GM23248 (cell line): ENCODE results near the gene KCNMB3. TPM values are rescaled to one million over a fixed set of nuclear protein-coding genes. Genes with fewer than 3 reads are reported as not detected.
A peak's percentile ranks its signal among the peaks of the same experiment; 100 is the strongest.

ENCODE experiments used
- DNase-seq: peaks from one replicate; pipeline ENCODE4 v3.0.0-alpha.2; 2015
- H2AFZ ChIP-seq: fragments of 200-600 bp; sonication (generic); 2 replicates; pipeline ENCODE4 v1.6.1; 2016; ENCODE audit warnings: antibody characterized with exemption
- H3F3A ChIP-seq: fragments of 200-600 bp; sonication (generic); 2 replicates; pipeline ENCODE4 v1.6.1; 2016; ENCODE audit warnings: mild to moderate bottlenecking, antibody characterized with exemption, mixed run types; ENCODE audit not compliant: insufficient read depth
- H3K27ac ChIP-seq: fragments of 200-600 bp; sonication (generic); 2 replicates; pipeline ENCODE4 v1.5.1; 2016; ENCODE audit warnings: mild to moderate bottlenecking
- H3K27me3 ChIP-seq: fragments of 200-600 bp; sonication (generic); replicated peaks from 2 replicates; pipeline ENCODE4 v1.6.1; 2016; ENCODE audit warnings: mild to moderate bottlenecking; ENCODE audit not compliant: insufficient read depth
- H3K36me3 ChIP-seq: fragments of 200-600 bp; sonication (generic); 2 replicates; pipeline ENCODE4 v1.6.1; 2016; ENCODE audit warnings: low read depth, mild to moderate bottlenecking
- H3K4me1 ChIP-seq: fragments of 200-600 bp; sonication (generic); 2 replicates; pipeline ENCODE4 v1.6.1; 2016; ENCODE audit warnings: mild to moderate bottlenecking; ENCODE audit not compliant: insufficient read depth
- H3K4me2 ChIP-seq: fragments of 200-600 bp; sonication (generic); one replicate; pipeline ENCODE4 v1.6.1; 2016; ENCODE audit warnings: mild to moderate bottlenecking; ENCODE audit not compliant: unreplicated experiment
- H3K4me3 ChIP-seq: fragments of 200-600 bp; sonication (generic); 2 replicates; pipeline ENCODE4 v1.5.1; 2016; ENCODE audit warnings: mild to moderate bottlenecking
- H3K79me2 ChIP-seq: fragments of 200-600 bp; sonication (generic); 2 replicates; pipeline ENCODE4 v1.6.1; 2016; ENCODE audit warnings: mild to moderate bottlenecking; ENCODE audit not compliant: insufficient read depth
- H3K9ac ChIP-seq: fragments of 200-600 bp; sonication (generic); 2 replicates; pipeline ENCODE4 v1.6.1; 2016; ENCODE audit warnings: mild to moderate bottlenecking
- H3K9me2 ChIP-seq: fragments of 200-600 bp; sonication (generic); 2 replicates; pipeline ENCODE4 v1.6.1; 2016; ENCODE audit warnings: mixed run types, mild to moderate bottlenecking, moderate library complexity; ENCODE audit not compliant: insufficient read depth
- H3K9me3 ChIP-seq: fragments of 200-600 bp; sonication (generic); one replicate; pipeline ENCODE4 v1.6.1; 2017; ENCODE audit warnings: low read depth
- H4K20me1 ChIP-seq: fragments of 200-600 bp; sonication (generic); 2 replicates; pipeline ENCODE4 v1.6.0; 2016; ENCODE audit not compliant: insufficient read depth
- EZH2 ChIP-seq: fragments of 200-600 bp; sonication (generic); IDR thresholded peaks from 2 replicates; pipeline ENCODE4 v1.6.1; 2018; ENCODE audit warnings: antibody characterized with exemption, mild to moderate bottlenecking; ENCODE audit not compliant: insufficient read depth, poor library complexity, severe bottlenecking
- EZH2phosphoT487 ChIP-seq: fragments of 200-600 bp; sonication (generic); IDR thresholded peaks from 2 replicates; pipeline ENCODE4 v1.6.1; 2018; ENCODE audit warnings: antibody characterized with exemption, moderate library complexity, mild to moderate bottlenecking, low read depth; ENCODE audit not compliant: insufficient read depth
- WGBS, 2 experiments: methylation state at CpG; one replicate each; pipeline ENCODE4 v1.1.6; 2015 to 2017; ENCODE audit warnings: low lambda C conversion rate in 2 of 2, low coverage in 1 of 2; ENCODE audit errors: missing lambda C conversion rate in 2 of 2; 5-methylcytosine and 5-hydroxymethylcytosine counted together
- in situ Hi-C: fragments of 300-500 bp; cut with MboI; formaldehyde crosslinking; loops from 2 replicates; pipeline ENCODE4 v1.15.0; 2020
- polyA plus RNA-seq: library from polyadenylated mRNA; unstranded; fragments of >200 nt; fragmentation: Nextera tagmentation; extraction: Ambion mirVana; gene quantifications from 2 replicates; pipeline ENCODE4 v1.2.1, GENCODE V29; 2016
- total RNA-seq: library from RNA; depleted of rRNA; stranded (reverse); fragments of >200 nt; shearing (Covaris generic); gene quantifications from 2 replicates; pipeline ENCODE4 v1.2.3, GENCODE V29; 2014

Gene KCNMB3
- total and polyA plus RNA-seq, 2 experiments from 2014 or later = 0.50 to 0.54 TPM

DNA sequence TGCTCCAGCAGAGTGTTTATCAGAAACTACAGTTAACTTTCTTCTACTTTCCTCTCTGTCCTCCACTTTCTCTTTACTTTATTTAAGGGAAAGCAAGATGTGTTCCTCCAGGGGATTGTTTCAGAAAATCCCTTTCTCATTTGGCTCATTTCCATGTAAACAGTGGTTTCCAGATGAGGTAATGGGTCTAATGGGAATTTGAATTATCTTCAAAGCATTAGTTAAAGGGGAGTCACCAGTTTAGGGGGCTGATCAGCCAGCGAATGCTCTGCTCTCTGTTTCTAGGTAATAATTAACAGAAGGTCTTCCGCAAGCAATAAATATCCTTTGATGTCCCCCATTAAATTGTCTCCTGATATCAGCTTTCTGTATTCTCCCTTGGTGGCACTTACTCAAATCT lies 41.5 kb upstream of the KCNMB3 start:
- Histone ChIP-seq H3K9ac (no peak overlapping the region), H3K9me2 (no peaks in the 10 kb centered on the region), H3K27me3 (0 out of 2 replicates have a peak, but pooled peaks cover 14% of the 10 kb centered on the region), H3K9me3 (no peaks in the 10 kb centered on the region), H3F3A (no peaks in the 10 kb centered on the region), H3K79me2 (no peaks in the 10 kb centered on the region), H3K4me2 (no peak overlapping the region), H3K27ac (no peak overlapping the region), H3K4me3 (no peak overlapping the region), H2AFZ (no peak overlapping the region), H3K4me1 (no peaks in the 10 kb centered on the region), H4K20me1 (no peaks in the 10 kb centered on the region), H3K36me3 (no peaks in the 10 kb centered on the region)
- TF ChIP-seq EZH2phosphoT487 (no peak), EZH2 (no peak)
- 49 to 52% methylated on average over 2 of the region's 2 CpGs for WGBS, 2 experiments
- DNase-seq = no peak
- in situ Hi-C loops = no loop called here

DNA sequence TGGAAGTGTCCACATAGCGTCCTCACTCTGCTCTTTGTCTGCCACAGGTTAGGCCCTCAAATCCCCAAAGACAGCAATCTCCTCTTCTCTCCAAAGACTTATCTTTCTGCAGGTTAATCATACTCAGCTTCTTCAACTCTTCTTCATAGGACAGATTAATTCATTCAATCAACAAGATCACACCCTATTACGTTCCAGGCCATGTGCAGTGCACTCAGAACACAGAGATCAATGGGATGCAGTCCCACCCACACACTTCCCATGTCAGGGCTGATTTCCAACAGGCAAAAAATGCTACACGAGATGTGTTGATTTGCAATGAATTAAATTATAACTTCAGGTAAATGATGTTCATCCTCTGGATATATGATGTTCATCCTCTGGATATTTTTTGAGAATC lies 38.4 kb upstream of the KCNMB3 start:
- in situ Hi-C loops = no loop called here
- no peak overlapping the region for H3K4me3 ChIP-seq
- H3K27me3 ChIP-seq = 0 out of 2 replicates have a peak, but pooled peaks cover 1% of the 10 kb centered on the region
- H3K27ac ChIP-seq = no peak overlapping the region
- no peak for DNase-seq
- no peaks in the 10 kb centered on the region for H3K9me3 ChIP-seq
- no peak overlapping the region for H3K9ac ChIP-seq
- no peak overlapping the region for H3K4me2 ChIP-seq
- no peak overlapping the region for H2AFZ ChIP-seq
- no peaks in the 10 kb centered on the region for H3K79me2 ChIP-seq
- H3K4me1 ChIP-seq = no peaks in the 10 kb centered on the region
- TF ChIP-seq EZH2 (no peak), EZH2phosphoT487 (no peak)
- H4K20me1 ChIP-seq = no peaks in the 10 kb centered on the region
- H3K9me2 ChIP-seq = no peaks in the 10 kb centered on the region
- H3F3A ChIP-seq = no peaks in the 10 kb centered on the region
- no peaks in the 10 kb centered on the region for H3K36me3 ChIP-seq
- 21 to 31% methylated on average over 3 of the region's 3 CpGs for WGBS, 2 experiments

DNA sequence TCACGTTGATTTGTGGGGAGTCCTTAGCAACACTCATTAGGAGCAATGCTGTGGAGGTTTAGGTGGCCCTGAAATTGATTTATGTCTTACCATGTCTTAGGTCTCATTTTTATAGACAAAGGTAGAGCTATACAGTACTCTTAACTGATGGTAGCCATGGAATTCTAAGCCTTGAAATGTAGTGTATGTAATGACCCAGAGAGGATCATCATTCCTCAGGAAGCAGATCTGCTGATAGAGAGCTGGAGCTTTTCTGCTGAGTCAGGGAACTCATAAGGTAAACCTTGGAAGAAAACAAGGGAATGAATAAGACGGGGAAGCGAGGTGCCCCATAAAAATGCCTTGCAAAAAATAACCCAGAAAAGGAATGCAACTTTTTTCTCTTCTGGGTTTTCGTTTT lies 37.9 kb upstream of the KCNMB3 start:
- no peaks in the 10 kb centered on the region for H3F3A ChIP-seq
- in situ Hi-C loops = no loop called here
- no peak overlapping the region for H3K4me3 ChIP-seq
- no peak overlapping the region for H3K4me2 ChIP-seq
- H3K4me1 ChIP-seq = no peaks in the 10 kb centered on the region
- TF ChIP-seq EZH2 (no peak), EZH2phosphoT487 (no peak)
- H3K79me2 ChIP-seq = no peaks in the 10 kb centered on the region
- no peak overlapping the region for H3K9ac ChIP-seq
- H3K9me3 ChIP-seq = no peaks in the 10 kb centered on the region
- H2AFZ ChIP-seq = no peak overlapping the region
- no peak overlapping the region for H3K27ac ChIP-seq
- DNase-seq = no peak
- no peaks in the 10 kb centered on the region for H3K9me2 ChIP-seq
- H3K27me3 ChIP-seq = peaks cover 2% of the 10 kb centered on the region; the same call in 1 of the 2 replicates
- H3K36me3 ChIP-seq = no peaks in the 10 kb centered on the region
- 26 to 35% methylated on average over 3 to 4 of the region's 4 CpGs for WGBS, 2 experiments
- no peaks in the 10 kb centered on the region for H4K20me1 ChIP-seq

DNA sequence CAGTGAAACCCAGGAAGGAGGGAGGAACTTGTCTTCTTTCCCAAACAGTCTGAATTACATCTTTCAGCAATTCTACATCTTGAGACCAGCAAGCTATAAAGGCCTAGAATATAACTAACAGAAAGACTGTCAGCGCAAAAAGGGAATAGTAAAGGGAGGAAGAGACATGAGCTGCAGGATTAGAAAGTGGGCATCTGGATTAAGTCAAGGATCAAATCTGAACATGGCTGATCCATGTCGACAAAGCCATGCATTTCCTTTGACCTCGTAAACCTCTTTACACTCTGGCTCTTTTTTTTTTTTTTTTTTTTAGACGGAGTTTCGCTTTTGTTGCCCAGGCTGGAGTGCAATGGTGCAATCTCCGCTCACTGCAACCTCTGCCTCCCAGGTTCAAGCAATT lies 35.4 kb upstream of the KCNMB3 start:
- Histone ChIP-seq H3K27ac (no peak overlapping the region), H3K4me2 (no peak overlapping the region), H2AFZ (peak overlapping the region; percentile 62; the same call in 1 of the 2 replicates), H3K9me3 (no peaks in the 10 kb centered on the region), H3F3A (no peaks in the 10 kb centered on the region), H3K4me3 (no peak overlapping the region), H3K4me1 (no peaks in the 10 kb centered on the region), H3K79me2 (no peaks in the 10 kb centered on the region), H3K9ac (no peak overlapping the region), H3K36me3 (no peaks in the 10 kb centered on the region), H3K9me2 (no peaks in the 10 kb centered on the region), H4K20me1 (no peaks in the 10 kb centered on the region), H3K27me3 (peaks cover 11% of the 10 kb centered on the region; the same call in 1 of the 2 replicates)
- TF ChIP-seq EZH2 = no peak
- WGBS, 2 experiments = 56 to 58% methylated on average over 6 of the region's 6 CpGs
- no peak for DNase-seq
- in situ Hi-C loops = no loop called here

DNA sequence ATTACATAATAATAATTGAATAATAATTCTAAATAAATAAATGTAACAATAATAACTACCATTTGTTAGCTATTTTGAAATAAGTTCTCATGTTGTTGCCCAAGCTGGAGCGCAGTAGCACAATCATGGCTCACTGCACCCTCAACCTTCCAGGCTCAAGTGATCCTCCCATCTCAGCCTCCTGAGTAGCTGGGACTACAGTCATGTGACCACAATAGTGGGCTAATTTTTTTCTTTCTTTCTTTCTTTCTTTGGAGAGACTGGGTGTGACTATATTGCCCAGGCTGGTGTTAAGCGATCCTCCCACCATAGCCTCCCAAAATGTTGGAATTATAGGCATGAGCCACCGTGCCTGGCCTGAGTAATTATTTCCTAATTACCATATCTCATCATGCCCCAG lies 30.9 kb upstream of the KCNMB3 start:
- in situ Hi-C loops = no loop called here
- DNase-seq = no peak
- Histone ChIP-seq H3K36me3 (no peaks in the 10 kb centered on the region), H3K4me1 (no peaks in the 10 kb centered on the region), H3K9me2 (no peaks in the 10 kb centered on the region), H3K27ac (no peak overlapping the region), H3K9ac (no peak overlapping the region), H3K4me3 (no peak overlapping the region), H3K9me3 (no peaks in the 10 kb centered on the region), H4K20me1 (no peaks in the 10 kb centered on the region), H3F3A (no peaks in the 10 kb centered on the region), H3K27me3 (peaks cover 11% of the 10 kb centered on the region), H3K4me2 (no peak overlapping the region), H3K79me2 (no peaks in the 10 kb centered on the region), H2AFZ (no peak overlapping the region)
- TF ChIP-seq EZH2phosphoT487 = no peak
- TF ChIP-seq EZH2 = no peak
- 76 to 79% methylated on average over 1 to 3 of the region's 3 CpGs for WGBS, 2 experiments
